Upper lobe of right lung (tissue), 1 donor: ENCODE measurements around the gene RPL31. TPM values are rescaled to one million over a fixed set of nuclear protein-coding genes. Genes with fewer than 3 reads are reported as not detected.
A peak's percentile ranks its signal among the peaks of the same experiment; 100 is the strongest.

Source experiments
- ATAC-seq: fragments of 200-7000 bp; cut with Tn5 transposase; one replicate; pipeline ENCODE4 v1.9.1; 2020; ENCODE audit warnings: mild to moderate bottlenecking, moderate library complexity
- DNase-seq: peaks from one replicate; pipeline ENCODE4 v3.0.0-alpha.2; 2020
- H3K27ac ChIP-seq: fragments of 200-600 bp; one replicate; pipeline ENCODE4 v1.8.0; 2022
- H3K27me3 ChIP-seq: fragments of 200-600 bp; one replicate; pipeline ENCODE4 v1.8.0; 2022; ENCODE audit warnings: mild to moderate bottlenecking
- H3K36me3 ChIP-seq: fragments of 200-600 bp; one replicate; pipeline ENCODE4 v1.8.0; 2022
- H3K4me1 ChIP-seq: fragments of 200-600 bp; one replicate; pipeline ENCODE4 v1.8.0; 2022
- H3K4me3 ChIP-seq: fragments of 200-600 bp; one replicate; pipeline ENCODE4 v1.8.0; 2022; ENCODE audit warnings: mild to moderate bottlenecking
- H3K9me3 ChIP-seq: fragments of 200-600 bp; one replicate; pipeline ENCODE4 v1.8.0; 2022
- intact Hi-C: fragments of 100-400 bp; cut with DNase I; formaldehyde crosslinking; loops from one replicate; pipeline ENCODE4 v1.11.0; 2022
- total RNA-seq: library from RNA; stranded (reverse); fragmentation: NEBNext Ultra II Directional; extraction: Animal tissue kit (Norgen Biotek cat#: 25700); gene quantifications from one replicate; pipeline ENCODE4 v1.2.1, GENCODE V29; 2021
- TF ChIP-seq, protein P1 (sequence below): fragments of 200-600 bp; IDR thresholded peaks from one replicate; pipeline ENCODE4 v1.8.0; 2022; ENCODE audit warnings: antibody characterized with exemption
- donor health status: DM: no; HTN: yes; CAD: no; lungs with severe emphysema.

Gene RPL31
- total RNA-seq, 1 donor from 2014 or later = 1,071 TPM

DNA sequence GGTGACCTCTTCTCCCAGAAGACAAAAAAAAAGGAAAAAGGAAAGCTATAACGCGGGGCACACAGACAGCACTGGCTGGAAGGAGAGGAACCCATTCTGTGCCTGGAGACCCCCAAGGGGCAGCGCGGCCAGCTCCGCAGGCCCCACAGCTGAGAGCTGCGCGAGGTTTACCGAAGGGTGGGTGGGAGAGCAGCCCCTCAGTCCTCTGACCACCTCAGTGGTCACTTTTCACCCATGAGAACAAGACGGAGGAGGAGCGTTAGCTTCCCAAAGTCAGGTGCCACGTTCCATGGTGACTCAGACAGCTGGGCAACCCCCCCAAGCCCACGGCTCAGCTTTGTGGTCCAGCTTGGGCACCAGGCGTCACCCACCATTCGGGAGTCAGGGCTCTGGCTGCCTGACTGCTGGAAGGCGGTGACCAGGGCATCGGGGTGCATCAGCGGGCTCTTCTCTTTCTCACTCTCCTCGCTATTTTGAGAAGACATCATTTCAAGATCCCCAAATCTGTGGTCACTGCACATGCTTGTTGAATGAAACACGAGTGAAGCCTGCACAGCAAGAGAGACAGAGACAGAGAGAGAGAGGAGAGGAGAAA is 35.2 kb downstream of the RPL31 start:
- H3K9me3 ChIP-seq = no peaks in the 10 kb centered on the region
- intact Hi-C loops = no loop called here
- H3K27ac ChIP-seq = no peak overlapping the region
- TF ChIP-seq, protein P1, sequence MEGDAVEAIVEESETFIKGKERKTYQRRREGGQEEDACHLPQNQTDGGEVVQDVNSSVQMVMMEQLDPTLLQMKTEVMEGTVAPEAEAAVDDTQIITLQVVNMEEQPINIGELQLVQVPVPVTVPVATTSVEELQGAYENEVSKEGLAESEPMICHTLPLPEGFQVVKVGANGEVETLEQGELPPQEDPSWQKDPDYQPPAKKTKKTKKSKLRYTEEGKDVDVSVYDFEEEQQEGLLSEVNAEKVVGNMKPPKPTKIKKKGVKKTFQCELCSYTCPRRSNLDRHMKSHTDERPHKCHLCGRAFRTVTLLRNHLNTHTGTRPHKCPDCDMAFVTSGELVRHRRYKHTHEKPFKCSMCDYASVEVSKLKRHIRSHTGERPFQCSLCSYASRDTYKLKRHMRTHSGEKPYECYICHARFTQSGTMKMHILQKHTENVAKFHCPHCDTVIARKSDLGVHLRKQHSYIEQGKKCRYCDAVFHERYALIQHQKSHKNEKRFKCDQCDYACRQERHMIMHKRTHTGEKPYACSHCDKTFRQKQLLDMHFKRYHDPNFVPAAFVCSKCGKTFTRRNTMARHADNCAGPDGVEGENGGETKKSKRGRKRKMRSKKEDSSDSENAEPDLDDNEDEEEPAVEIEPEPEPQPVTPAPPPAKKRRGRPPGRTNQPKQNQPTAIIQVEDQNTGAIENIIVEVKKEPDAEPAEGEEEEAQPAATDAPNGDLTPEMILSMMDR = no peak
- no peak for DNase-seq
- H3K36me3 ChIP-seq = peaks cover 45% of the 10 kb centered on the region
- no peaks in the 10 kb centered on the region for H3K4me1 ChIP-seq
- ATAC-seq = no peak
- no peaks in the 10 kb centered on the region for H3K27me3 ChIP-seq
- no peak overlapping the region for H3K4me3 ChIP-seq

DNA sequence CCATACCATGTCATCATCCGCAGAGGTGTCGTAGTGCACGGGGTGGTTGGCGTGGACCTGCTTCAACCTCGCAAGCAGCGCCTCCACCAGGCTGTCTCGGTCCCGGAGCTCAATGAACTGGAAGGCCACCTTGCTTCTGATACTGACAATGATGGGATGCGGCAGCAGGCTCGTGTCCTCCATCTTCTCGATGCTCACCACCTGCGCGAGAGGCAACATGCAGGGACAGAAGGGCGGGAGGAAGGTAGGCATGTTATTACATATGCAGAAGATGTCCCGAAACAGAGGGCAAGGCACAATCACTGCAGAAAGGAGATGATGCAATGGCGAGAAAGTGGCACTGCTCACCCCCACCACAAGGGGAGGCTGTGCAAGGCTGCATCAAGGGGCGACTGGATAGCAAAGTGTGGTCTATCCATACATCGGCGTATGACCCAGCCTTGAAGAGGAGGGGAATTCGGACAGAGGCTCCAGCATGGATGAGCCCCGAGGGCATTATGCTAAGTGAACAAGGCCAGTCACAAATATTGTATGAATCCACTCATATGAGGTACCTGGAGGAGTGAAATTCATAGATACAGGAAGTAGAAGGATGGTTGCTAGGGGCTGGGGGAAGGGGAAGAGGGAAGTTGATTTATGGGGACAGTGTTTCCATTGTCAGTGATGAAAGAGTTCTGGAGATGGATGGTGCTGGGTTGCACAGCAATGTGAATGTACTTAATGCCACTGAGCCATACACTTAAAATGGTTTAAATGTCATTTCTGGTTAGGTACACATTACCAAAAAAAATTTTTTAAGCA is 36.6 kb downstream of the RPL31 start:
- TF ChIP-seq, protein P1 = peak; percentile 51
- Histone ChIP-seq H3K27ac (no peak overlapping the region), H3K9me3 (no peaks in the 10 kb centered on the region), H3K4me3 (no peak overlapping the region), H3K4me1 (no peaks in the 10 kb centered on the region), H3K36me3 (peaks cover 33% of the 10 kb centered on the region), H3K27me3 (no peaks in the 10 kb centered on the region)
- DNase-seq = no peak
- intact Hi-C loops = no loop called here
- peak; percentile 66 for ATAC-seq

DNA sequence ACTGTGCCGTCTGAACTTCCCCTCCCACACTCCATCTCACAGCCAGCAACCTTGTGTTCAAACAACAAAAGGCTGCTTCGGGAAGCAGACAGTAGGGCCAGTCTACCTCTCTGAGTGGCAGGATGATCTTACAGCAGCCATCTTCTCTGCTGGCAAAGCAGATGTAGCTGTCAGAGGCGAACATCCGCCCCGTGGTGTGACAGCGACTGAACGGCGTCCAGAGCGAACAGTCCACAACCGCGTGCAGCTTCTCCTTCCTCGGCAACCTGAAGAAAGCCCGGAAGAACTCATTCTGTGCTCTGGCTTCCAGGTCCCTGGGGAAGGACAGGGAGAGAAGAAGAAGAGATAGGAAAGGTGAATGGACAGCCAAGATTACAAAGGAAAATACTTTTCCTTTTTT is 38.0 kb downstream of the RPL31 start:
- TF ChIP-seq, protein P1 = no peak
- no peak for DNase-seq
- Histone ChIP-seq H3K36me3 (peaks cover 31% of the 10 kb centered on the region), H3K4me3 (no peak overlapping the region), H3K27ac (no peak overlapping the region), H3K4me1 (no peaks in the 10 kb centered on the region), H3K27me3 (no peaks in the 10 kb centered on the region), H3K9me3 (no peaks in the 10 kb centered on the region)
- intact Hi-C loops = no loop called here
- no peak for ATAC-seq

DNA sequence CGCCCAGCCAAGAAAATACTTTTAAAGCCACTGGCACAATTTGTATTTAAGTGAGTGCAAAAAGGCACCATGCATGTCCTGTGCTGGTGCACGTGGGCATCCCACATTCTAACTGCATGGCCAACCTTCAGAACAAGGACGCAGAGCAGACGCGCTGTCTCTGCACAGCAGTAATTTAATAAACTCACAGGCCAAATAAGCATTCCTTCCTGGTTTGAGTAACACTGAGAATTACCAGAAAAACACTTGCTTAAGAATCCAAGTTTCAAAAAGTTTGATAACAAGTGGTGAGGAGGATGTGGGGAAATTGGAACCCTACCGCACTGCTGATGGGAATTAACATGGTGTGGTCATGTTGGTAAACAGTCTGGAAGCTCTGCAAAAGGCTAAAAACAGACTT is 38.7 kb downstream of the RPL31 start:
- DNase-seq (no peak), ATAC-seq (no peak)
- intact Hi-C loops = no loop called here
- TF ChIP-seq, protein P1 = no peak
- H3K4me1 ChIP-seq = no peaks in the 10 kb centered on the region
- H3K4me3 ChIP-seq = no peak overlapping the region
- H3K9me3 ChIP-seq = no peaks in the 10 kb centered on the region
- H3K36me3 ChIP-seq = peaks cover 24% of the 10 kb centered on the region
- no peak overlapping the region for H3K27ac ChIP-seq
- no peaks in the 10 kb centered on the region for H3K27me3 ChIP-seq

DNA sequence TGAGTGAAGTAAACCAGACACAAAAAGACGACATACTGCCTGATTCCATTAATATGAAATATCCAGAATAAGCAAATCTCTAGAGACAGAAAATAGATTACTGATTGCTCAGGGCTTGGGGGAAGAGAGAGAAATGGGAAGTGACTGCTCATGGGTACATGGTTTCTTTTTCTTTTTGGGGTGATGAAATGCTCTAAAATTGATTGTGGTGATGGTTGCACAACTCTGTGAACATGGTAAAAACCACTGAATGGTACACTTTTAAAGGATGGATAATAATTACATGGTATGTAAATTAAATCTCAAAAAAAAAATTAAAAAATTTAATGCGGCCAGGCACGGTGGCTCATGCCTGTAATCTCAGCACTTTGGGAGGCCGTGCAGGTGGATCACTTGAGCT is 39.3 kb downstream of the RPL31 start:
- DNase-seq = no peak
- intact Hi-C loops = no loop called here
- no peaks in the 10 kb centered on the region for H3K27me3 ChIP-seq
- no peaks in the 10 kb centered on the region for H3K4me1 ChIP-seq
- peak; percentile 38 for ATAC-seq
- TF ChIP-seq, protein P1 = no peak
- peaks cover 21% of the 10 kb centered on the region for H3K36me3 ChIP-seq
- no peaks in the 10 kb centered on the region for H3K9me3 ChIP-seq
- no peak overlapping the region for H3K4me3 ChIP-seq
- H3K27ac ChIP-seq = no peak overlapping the region
